22Rv1 (cell line): ENCODE data around the gene RIOK3.

ENCODE experiments used
- ZFX ChIP-seq: fragments of 450-650 bp; IDR thresholded peaks from 2 replicates; pipeline ENCODE4 v1.6.1; 2017; ENCODE audit warnings: antibody characterized with exemption, borderline replicate concordance
- TF ChIP-seq, protein P1 (sequence below): fragments of 450-650 bp; IDR thresholded peaks from 2 replicates; pipeline ENCODE4 v1.5.1; 2017; ENCODE audit warnings: mild to moderate bottlenecking

DNA sequence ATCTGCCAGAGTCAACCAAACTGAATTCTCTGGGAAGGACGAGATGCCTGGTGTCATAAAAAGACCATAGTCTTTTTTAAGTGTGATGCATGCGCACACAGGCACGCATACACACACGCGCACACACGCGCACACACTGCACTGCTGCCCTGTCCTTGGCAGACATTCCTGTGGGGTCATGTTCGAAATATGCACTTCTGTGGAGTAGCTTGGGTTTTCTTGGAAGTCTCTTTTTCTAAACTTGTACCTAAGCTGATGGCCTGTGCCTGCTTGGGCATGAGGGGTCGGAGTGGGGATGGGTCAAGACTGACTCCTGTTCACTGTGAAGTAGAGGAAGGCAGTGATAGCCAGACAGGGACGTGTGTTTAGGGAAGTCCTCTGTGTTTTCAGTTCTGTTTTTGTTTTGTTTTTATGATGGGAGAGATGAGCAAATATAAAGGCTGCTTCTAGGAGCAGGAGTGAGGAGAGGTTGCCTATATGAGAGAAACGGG is 46.2 kb downstream of the RIOK3 start:
- TF ChIP-seq, protein P1, sequence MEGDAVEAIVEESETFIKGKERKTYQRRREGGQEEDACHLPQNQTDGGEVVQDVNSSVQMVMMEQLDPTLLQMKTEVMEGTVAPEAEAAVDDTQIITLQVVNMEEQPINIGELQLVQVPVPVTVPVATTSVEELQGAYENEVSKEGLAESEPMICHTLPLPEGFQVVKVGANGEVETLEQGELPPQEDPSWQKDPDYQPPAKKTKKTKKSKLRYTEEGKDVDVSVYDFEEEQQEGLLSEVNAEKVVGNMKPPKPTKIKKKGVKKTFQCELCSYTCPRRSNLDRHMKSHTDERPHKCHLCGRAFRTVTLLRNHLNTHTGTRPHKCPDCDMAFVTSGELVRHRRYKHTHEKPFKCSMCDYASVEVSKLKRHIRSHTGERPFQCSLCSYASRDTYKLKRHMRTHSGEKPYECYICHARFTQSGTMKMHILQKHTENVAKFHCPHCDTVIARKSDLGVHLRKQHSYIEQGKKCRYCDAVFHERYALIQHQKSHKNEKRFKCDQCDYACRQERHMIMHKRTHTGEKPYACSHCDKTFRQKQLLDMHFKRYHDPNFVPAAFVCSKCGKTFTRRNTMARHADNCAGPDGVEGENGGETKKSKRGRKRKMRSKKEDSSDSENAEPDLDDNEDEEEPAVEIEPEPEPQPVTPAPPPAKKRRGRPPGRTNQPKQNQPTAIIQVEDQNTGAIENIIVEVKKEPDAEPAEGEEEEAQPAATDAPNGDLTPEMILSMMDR, result no peak
- TF ChIP-seq ZFX, result no peak
